SK-N-SH (cell line): ENCODE results near the gene PKNOX2. TPM values are rescaled to one million over a fixed set of nuclear protein-coding genes. Genes with fewer than 3 reads are reported as not detected.

Experiments used
- CTCF ChIA-PET: fragments of 300-600, 350-600 bp; formaldehyde crosslinking; extraction: SDS; loops from one replicate; lab custom pipeline; 2021; lab: Yijun Ruan, JAX
- POLR2A ChIA-PET: fragments of 350-600 bp; sonication (Branson Sonifier 250); formaldehyde crosslinking; extraction: SDS; loops from one replicate; lab custom pipeline; 2020; ENCODE audit warnings: antibody characterized with exemption, inconsistent platforms; lab: Yijun Ruan, JAX
- DNase-seq: peaks from one replicate; pipeline ENCODE4 v3.0.0; 2012
- H2AFZ ChIP-seq: fragments of 200-600 bp; sonication (generic); 2 replicates; pipeline ENCODE4 v1.8.1; 2016; ENCODE audit warnings: antibody characterized with exemption, mild to moderate bottlenecking, low read depth
- H3F3A ChIP-seq: fragments of 200-600 bp; sonication (generic); replicated peaks from 2 replicates; pipeline ENCODE3; 2016; ENCODE audit warnings: antibody characterized with exemption, mild to moderate bottlenecking; ENCODE audit not compliant: insufficient read depth
- H3K27ac ChIP-seq, 2 experiments: fragments of 200-500 bp in 1 of 2; fragments of 200-600 bp in 1 of 2; sonication (Bioruptor generic) in 1 of 2; sonication (generic), shearing (Covaris generic) in 1 of 2; 2 replicates each; pipeline versions ENCODE4 v1.5.1 to v1.6.1; 2014 to 2016; ENCODE audit warnings: low read depth in 2 of 2, inconsistent platforms in 1 of 2, low read length in 1 of 2, mild to moderate bottlenecking in 1 of 2, mixed read lengths in 1 of 2
- H3K27me3 ChIP-seq: fragments of 200-600 bp; sonication (generic), shearing (Covaris generic); 2 replicates; pipeline ENCODE4 v1.6.1; 2016; ENCODE audit warnings: mixed run types; ENCODE audit not compliant: insufficient read depth
- H3K36me3 ChIP-seq, 2 experiments: fragments of 200-500 bp in 1 of 2; fragments of 200-600 bp in 1 of 2; sonication (Bioruptor generic) in 1 of 2; sonication (generic) in 1 of 2; replicated peaks in 1 of 2; 2 replicates each; pipeline versions ENCODE3 to v1.5.1; 2014 to 2016; ENCODE audit warnings: low read length in 1 of 2, mild to moderate bottlenecking in 1 of 2; ENCODE audit not compliant: insufficient read depth in 2 of 2, control insufficient read depth in 1 of 2
- H3K4me1 ChIP-seq, 2 experiments: fragments of 200-500 bp in 1 of 2; fragments of 200-600 bp in 1 of 2; sonication (Bioruptor generic) in 1 of 2; sonication (generic), shearing (Covaris generic) in 1 of 2; 2 replicates each; pipeline versions ENCODE4 v1.5.1 to v1.6.1; 2014 to 2016; ENCODE audit warnings: low read depth in 1 of 2, low read length in 1 of 2, mixed run types in 1 of 2; ENCODE audit not compliant: insufficient read depth in 2 of 2, control insufficient read depth in 1 of 2
- H3K4me2 ChIP-seq: fragments of 200-600 bp; sonication (generic), shearing (Covaris generic); 2 replicates; pipeline ENCODE4 v1.6.1; 2017; ENCODE audit warnings: mixed run types
- H3K4me3 ChIP-seq, 2 experiments: fragments of 200-500 bp in 1 of 2; fragments of 200-600 bp in 1 of 2; sonication (Bioruptor generic) in 1 of 2; sonication (generic), shearing (Covaris generic) in 1 of 2; 2 replicates each; pipeline versions ENCODE4 v1.5.1 to v1.8.1; 2014 to 2016; ENCODE audit warnings: low read depth in 2 of 2, inconsistent platforms in 1 of 2, low read length in 1 of 2, mild to moderate bottlenecking in 1 of 2, mixed read lengths in 1 of 2, moderate library complexity in 1 of 2
- H3K79me2 ChIP-seq: fragments of 200-600 bp; sonication (generic); 2 replicates; pipeline ENCODE4 v1.8.1; 2017; ENCODE audit warnings: mild to moderate bottlenecking; ENCODE audit not compliant: insufficient read depth
- H3K9ac ChIP-seq: fragments of 200-600 bp; sonication (generic); 2 replicates; pipeline ENCODE4 v1.6.1; 2017; ENCODE audit warnings: mixed run types
- H3K9me2 ChIP-seq: fragments of 200-600 bp; sonication (generic); 2 replicates; pipeline ENCODE4 v1.6.1; 2017; ENCODE audit warnings: mixed run types
- H3K9me3 ChIP-seq: fragments of 200-600 bp; sonication (generic); 2 replicates; pipeline ENCODE4 v1.6.1; 2017; ENCODE audit warnings: mixed run types, mild to moderate bottlenecking, moderate library complexity
- H4K20me1 ChIP-seq: fragments of 200-600 bp; sonication (generic); 2 replicates; pipeline ENCODE4 v1.6.1; 2017; ENCODE audit warnings: mild to moderate bottlenecking, mixed run types; ENCODE audit not compliant: insufficient read depth
- ELF1 ChIP-seq: IDR thresholded peaks from 2 replicates; pipeline ENCODE4 v1.4.0; 2012
- GATA2 ChIP-seq: sonication (generic); formaldehyde crosslinking; IDR thresholded peaks from 2 replicates; pipeline ENCODE4 v1.5.0; 2020; ENCODE audit warnings: mild to moderate bottlenecking, missing genetic modification reagents
- MEF2A ChIP-seq: IDR thresholded peaks from 2 replicates; pipeline ENCODE4 v1.4.0; 2012; ENCODE audit warnings: low read depth, borderline replicate concordance
- NFIC ChIP-seq: IDR thresholded peaks from 2 replicates; pipeline ENCODE4 v1.4.0; 2012; ENCODE audit warnings: borderline replicate concordance
- RAD21 ChIP-seq: IDR thresholded peaks from 2 replicates; pipeline ENCODE4 v1.6.1; 2012; ENCODE audit warnings: mild to moderate bottlenecking, low read length
- RCOR1 ChIP-seq: fragments of 150-350 bp; IDR thresholded peaks from 2 replicates; pipeline ENCODE4 v1.6.1; 2017; ENCODE audit warnings: antibody characterized with exemption, low read length
- REST ChIP-seq: IDR thresholded peaks from 2 replicates; pipeline ENCODE4 v1.6.1; 2012; ENCODE audit warnings: mild to moderate bottlenecking, low read depth, low read length, moderate library complexity
- SIN3A ChIP-seq: IDR thresholded peaks from 2 replicates; pipeline ENCODE4 v1.6.1; 2012; ENCODE audit warnings: low read depth, mild to moderate bottlenecking, low read length, moderate library complexity, borderline replicate concordance
- SMC3 ChIP-seq: IDR thresholded peaks from 2 replicates; pipeline ENCODE4 v1.6.1; 2012; ENCODE audit warnings: low read depth, low read length, improper control_type of control experiment
- USF1 ChIP-seq: IDR thresholded peaks from 2 replicates; pipeline ENCODE4 v1.4.0; 2012; ENCODE audit warnings: low read depth, borderline replicate concordance
- YY1 ChIP-seq: IDR thresholded peaks from 2 replicates; pipeline ENCODE4 v1.4.0; 2012; ENCODE audit warnings: low read depth, mild to moderate bottlenecking
- ZBTB33 ChIP-seq: IDR thresholded peaks from 2 replicates; pipeline ENCODE4 v1.4.0; 2012; ENCODE audit warnings: low read depth, borderline replicate concordance
- WGBS: methylation state at CpG from one replicate; pipeline ENCODE4 v1.1.6; 2017; ENCODE audit warnings: low lambda C conversion rate; 5-methylcytosine and 5-hydroxymethylcytosine counted together
- polyA plus RNA-seq, 3 experiments: library from polyadenylated mRNA; depleted of rRNA; stranded (reverse); fragments of >200 nt; gene quantifications; 2 replicates each; pipeline ENCODE4 v1.2.3, GENCODE V29; 2012

The PKNOX2 gene
- polyA plus RNA-seq, 1 of the 3 experiments (the other 2 are of a cell fraction) = 0.02 TPM

- Histone ChIP-seq H3K36me3 (no peaks in the 10 kb centered on the region), H3K27ac (no peak overlapping the region), H4K20me1 (no peaks in the 10 kb centered on the region), H3K79me2 (no peaks in the 10 kb centered on the region), H3K4me2 (no peak overlapping the region), H3K9me2 (no peaks in the 10 kb centered on the region), H3K4me1 (peaks cover 0 to 13% of the 10 kb centered on the region in 2 experiments; a peak in 1 of 4 replicates), H3F3A (no peaks in the 10 kb centered on the region), H3K9ac (no peak overlapping the region), H2AFZ (no peak overlapping the region), H3K9me3 (no peaks in the 10 kb centered on the region), H3K27me3 (no peaks in the 10 kb centered on the region; the same call in 1 of the 2 replicates), H3K4me3 (no peak overlapping the region)
- POLR2A ChIA-PET = no interaction called here
- no peak for TF ChIP-seq ZBTB33
- TF ChIP-seq USF1 = no peak
- no peak for TF ChIP-seq GATA2
- TF ChIP-seq SMC3 = no peak
- TF ChIP-seq RCOR1 = no peak
- no peak for TF ChIP-seq MEF2A
- no peak for TF ChIP-seq SIN3A
- no peak for TF ChIP-seq NFIC
- no peak for TF ChIP-seq YY1
- no peak for TF ChIP-seq RAD21
- TF ChIP-seq REST = no peak
- no peak for TF ChIP-seq ELF1
- CTCF ChIA-PET = interaction anchor here (1.1 to 5.2 kb wide), 9 partner anchors 19 to 289 kb away, joined by 5 to 147 read pairs (median 13); partner anchors contain the start of gene TMEM218
- no peak for DNase-seq
- 74% methylated on average over 3 of the region's 3 CpGs for WGBS
These were observed 24.8 kb upstream of the PKNOX2 start for GRCh38 chr11:125139778-125140177.
